ENCODE data around the gene OR5D13.

The OR5D13 gene, protein sequence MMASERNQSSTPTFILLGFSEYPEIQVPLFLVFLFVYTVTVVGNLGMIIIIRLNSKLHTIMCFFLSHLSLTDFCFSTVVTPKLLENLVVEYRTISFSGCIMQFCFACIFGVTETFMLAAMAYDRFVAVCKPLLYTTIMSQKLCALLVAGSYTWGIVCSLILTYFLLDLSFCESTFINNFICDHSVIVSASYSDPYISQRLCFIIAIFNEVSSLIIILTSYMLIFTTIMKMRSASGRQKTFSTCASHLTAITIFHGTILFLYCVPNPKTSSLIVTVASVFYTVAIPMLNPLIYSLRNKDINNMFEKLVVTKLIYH

DNA sequence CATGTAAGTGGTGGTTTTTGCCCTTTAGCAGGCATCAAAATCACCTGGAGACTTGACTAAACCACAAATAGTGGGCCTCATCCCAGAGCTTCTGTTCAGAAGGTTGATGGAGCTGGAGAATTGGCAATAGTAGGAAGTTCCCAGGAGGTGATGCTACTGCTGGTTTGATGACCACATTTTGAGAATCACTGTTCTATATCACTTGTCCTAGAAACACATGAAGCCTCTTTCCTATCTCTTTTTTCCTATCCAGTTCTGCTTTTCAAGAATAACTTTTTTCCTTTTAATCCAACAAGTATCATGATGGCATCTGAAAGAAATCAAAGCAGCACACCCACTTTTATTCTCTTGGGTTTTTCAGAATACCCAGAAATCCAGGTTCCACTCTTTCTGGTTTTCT, at the start of gene OR5D13:
Gene OR5D13, plus strand, starts transcription at position 301 of the 400 bp plus-strand sequence. Its CDS starts 0 bp downstream, at position 301.
- no peak for DNase-seq (ENCODE audit: low read depth)
- TF ChIP-seq, protein P1, sequence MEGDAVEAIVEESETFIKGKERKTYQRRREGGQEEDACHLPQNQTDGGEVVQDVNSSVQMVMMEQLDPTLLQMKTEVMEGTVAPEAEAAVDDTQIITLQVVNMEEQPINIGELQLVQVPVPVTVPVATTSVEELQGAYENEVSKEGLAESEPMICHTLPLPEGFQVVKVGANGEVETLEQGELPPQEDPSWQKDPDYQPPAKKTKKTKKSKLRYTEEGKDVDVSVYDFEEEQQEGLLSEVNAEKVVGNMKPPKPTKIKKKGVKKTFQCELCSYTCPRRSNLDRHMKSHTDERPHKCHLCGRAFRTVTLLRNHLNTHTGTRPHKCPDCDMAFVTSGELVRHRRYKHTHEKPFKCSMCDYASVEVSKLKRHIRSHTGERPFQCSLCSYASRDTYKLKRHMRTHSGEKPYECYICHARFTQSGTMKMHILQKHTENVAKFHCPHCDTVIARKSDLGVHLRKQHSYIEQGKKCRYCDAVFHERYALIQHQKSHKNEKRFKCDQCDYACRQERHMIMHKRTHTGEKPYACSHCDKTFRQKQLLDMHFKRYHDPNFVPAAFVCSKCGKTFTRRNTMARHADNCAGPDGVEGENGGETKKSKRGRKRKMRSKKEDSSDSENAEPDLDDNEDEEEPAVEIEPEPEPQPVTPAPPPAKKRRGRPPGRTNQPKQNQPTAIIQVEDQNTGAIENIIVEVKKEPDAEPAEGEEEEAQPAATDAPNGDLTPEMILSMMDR (IDR thresholded peaks at IDR 0.05; ENCODE audit: control insufficient read depth, insufficient read depth, low read depth, low read length, missing control alignments): no peak
- H3K4me3 ChIP-seq (ENCODE audit: control insufficient read depth, low read depth, low read length): no peak within 1 kb of the TSS

DNA sequence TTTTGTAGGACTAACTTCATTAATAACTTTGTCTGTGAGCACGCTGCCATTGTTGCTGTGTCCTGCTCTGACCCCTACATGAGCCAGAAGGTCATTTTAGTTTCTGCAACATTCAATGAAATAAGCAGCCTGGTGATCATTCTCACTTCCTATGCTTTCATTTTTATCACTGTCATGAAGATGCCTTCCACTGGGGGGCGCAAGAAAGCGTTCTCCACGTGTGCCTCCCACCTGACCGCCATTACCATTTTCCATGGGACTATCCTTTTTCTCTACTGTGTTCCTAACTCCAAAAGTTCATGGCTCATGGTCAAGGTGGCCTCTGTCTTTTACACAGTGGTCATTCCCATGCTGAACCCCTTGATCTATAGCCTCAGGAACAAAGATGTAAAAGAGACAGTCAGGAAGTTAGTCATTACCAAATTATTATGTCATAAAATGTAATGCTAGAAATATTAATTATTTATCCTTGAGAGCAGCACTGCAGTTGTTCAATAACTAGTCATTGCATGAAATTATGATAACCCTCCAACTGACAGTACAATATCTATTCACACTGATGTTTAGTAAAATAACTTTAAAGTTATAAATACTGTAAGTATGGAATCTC, 46.4 kb upstream of the OR5D13 start:
- no peak for DNase-seq (ENCODE audit: low read depth)
- H3K4me3 ChIP-seq (ENCODE audit: control insufficient read depth, low read depth, low read length): no peak overlapping the region
- TF ChIP-seq, protein P1 (IDR thresholded peaks at IDR 0.05; ENCODE audit: control insufficient read depth, insufficient read depth, low read depth, low read length, missing control alignments): no peak

DNA sequence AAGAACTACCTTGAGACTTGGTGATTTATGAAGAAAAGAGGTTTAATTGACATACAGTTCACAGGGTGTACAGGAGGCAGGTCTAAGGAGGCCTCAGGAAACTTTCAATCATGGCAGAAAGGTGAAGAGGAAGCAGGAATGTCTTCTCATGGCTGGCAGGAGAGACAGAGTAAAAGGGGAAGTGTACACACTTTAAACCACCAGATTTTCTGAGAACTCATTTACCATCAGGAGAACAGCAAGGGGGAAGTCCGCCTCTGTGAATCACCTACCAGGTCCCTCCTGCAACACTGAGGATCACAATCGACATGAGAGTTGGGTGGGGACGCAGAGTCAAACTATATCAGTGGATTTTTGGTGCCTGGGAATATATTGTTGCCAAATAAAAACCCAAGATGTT, 40.3 kb upstream of the OR5D13 start:
- DNase-seq (ENCODE audit: low read depth): no peak
- TF ChIP-seq, protein P1 (IDR thresholded peaks at IDR 0.05; ENCODE audit: control insufficient read depth, insufficient read depth, low read depth, low read length, missing control alignments): no peak
- no peak overlapping the region for H3K4me3 ChIP-seq (ENCODE audit: control insufficient read depth, low read depth, low read length)

DNA sequence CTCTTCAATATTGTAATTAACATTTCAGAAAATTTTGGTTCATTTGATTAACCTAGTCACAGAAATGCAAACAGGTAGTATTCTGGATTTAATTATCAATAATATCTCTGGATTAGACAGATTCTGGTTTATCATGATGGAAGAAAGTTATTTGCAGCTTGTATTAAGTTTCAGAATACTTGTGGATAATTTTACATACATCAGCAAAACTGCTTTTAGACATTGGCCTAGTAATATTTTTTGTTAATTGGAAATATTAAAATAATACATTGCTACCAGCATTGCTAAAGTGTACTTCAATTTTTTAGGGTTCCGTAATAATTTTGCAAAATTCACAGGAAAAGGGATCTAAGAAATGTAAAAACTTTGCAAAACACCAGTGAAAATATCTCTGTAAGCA, 18.4 kb downstream of the OR5D13 start:
- DNase-seq (ENCODE audit: low read depth): no peak
- TF ChIP-seq, protein P1 (IDR thresholded peaks at IDR 0.05; ENCODE audit: control insufficient read depth, insufficient read depth, low read depth, low read length, missing control alignments): no peak
- no peak overlapping the region for H3K4me3 ChIP-seq (ENCODE audit: control insufficient read depth, low read depth, low read length)

DNA sequence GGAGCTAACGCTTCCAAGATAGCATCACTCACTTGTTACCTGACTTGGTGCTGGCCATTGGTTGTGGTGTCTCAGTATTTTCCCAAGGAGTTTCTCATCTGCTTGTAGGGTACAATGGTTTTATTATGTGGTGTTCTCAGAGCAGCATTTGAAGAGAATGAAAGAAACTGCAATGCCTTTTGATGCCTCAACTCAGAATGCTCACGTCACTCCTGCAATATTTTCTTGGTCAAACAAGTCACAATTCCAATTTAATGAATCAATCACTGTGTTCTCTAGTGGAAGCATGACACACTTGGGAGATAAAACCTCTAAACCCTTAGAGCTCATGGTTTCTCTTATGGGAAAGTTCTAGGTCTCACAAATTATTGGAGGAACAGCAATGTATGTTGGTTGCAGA, 20.1 kb downstream of the OR5D13 start:
- no peak overlapping the region for H3K4me3 ChIP-seq (ENCODE audit: control insufficient read depth, low read depth, low read length)
- TF ChIP-seq, protein P1 (IDR thresholded peaks at IDR 0.05; ENCODE audit: control insufficient read depth, insufficient read depth, low read depth, low read length, missing control alignments): no peak
- no peak for DNase-seq (ENCODE audit: low read depth)

DNA sequence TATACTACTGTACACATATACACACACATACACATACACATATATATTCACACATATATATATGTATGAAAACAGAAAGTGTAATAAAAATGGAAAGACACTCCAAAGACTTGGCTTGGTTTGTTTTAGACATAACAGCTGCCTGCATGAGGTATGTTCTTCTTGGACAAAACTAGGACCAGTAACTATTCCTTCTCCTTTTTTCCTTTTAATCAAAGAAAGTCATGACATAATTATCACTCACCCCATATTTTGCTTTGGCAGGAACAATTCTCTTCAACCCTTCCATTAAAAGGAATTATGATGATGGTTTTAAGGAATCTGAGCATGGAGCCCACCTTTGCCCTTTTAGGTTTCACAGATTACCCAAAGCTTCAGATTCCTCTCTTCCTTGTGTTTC, 22.0 kb downstream of the OR5D13 start, which contains the start of gene OR5D14:
Gene OR5D14, plus strand, starts transcription at position 301 of the 400 bp plus-strand sequence. Its CDS starts 0 bp downstream, at position 301.
- DNase-seq (ENCODE audit: low read depth): no peak
- TF ChIP-seq, protein P1 (IDR thresholded peaks at IDR 0.05; ENCODE audit: control insufficient read depth, insufficient read depth, low read depth, low read length, missing control alignments): no peak

More for the DNA sequence above, 22.0 kb downstream of the OR5D13 start, which contains the start of gene OR5D14:
- no peak within 1 kb of the TSS for H3K4me3 ChIP-seq (ENCODE audit: control insufficient read depth, low read depth, low read length)

Data from AG09309 (cell line).